ENCODE measurements around the gene TTC33. TPM values are rescaled to one million over a fixed set of nuclear protein-coding genes. Genes with fewer than 3 reads are reported as not detected.

The TTC33 gene
- total RNA-seq: 4.4 and 6.3 TPM in 2 replicates

DNA sequence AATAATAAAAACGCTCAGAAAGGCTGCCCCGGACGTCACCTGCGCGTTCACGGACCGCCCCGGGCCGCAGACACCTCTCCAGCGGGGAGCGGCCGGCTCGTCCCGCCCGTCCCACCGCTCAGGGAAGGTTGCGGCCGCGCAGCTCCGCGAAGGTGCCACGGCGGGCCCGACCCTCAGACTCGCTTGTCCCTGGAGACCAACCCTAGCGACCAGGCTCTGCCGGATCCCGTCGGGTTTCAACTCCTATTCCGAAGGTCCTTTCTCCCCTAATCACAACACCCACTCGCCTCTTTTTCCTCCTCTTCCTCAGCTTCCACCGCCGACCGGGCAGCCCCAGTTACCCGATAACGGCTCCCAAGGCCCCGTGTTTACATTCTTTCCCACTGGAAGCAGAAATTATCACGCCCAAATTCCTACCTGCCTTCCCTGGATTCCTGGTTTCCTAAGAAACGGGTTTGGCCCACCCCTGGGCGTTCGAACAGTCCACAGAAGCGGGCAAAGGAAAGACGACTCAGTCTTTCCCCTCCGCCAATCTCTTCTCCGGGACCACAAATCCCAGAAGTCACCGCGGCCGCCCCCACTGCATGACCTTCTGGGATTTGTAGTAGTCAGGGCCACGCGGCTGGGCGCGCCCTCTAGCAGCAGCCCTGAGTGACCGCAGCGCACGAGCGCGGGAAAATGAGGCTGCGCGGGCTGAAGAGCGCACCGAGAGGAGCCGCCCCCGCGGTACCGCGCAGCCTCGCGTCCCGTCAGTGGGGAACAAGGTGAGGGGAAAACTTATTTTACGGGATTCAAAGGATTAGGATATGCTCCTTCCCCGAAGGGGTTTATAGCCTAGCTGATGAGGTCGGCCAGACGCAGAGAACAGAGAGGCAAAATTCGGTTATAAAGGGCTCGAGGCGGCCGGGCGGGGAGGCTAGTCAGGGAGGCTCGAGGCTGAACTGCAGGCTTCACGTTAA lies at the start of gene TTC33:
TSS of gene TTC33 (minus strand) at position 555 of the 959 bp plus-strand sequence. CDS start 8,943 bp downstream, outside the sequence.

DNA sequence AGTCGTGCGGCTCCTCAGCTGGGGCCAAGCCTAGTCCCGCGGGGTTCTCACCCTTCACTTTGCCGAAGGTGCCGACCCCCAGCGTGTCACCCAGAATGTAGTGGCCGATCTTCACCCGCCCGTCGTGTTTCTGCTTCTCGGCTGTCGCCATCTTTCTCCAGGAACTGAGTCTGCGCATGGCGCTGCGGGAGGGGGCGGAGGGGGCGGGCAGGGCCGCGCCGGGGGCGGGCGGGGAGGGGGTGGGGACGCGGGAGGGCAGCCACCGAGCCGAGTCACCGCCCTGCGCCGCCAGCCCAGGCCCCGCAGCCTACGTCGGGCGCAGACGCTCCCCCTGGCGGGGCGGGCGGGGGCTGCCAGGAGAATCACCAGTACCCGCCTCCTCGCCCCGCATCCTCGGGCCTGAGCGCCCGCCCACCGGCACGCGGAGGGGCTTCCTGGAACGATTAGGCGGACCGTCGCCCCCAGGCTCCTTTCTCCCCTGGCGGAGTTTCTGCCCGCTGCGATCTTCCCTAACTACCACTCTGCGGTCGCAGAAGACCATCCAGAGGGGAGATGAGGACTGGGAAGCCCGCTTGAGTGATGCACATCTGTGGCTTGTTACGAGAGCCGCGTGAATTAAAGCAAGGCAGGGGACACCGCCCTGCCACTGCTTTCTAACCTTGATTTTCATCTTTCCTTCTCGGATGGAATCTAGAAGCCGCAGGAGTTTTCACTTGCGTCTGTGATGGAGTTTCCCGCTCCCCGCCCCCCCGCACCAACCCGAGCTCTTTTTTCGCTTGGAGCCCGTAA lies 42.4 kb upstream of the TTC33 start, which contains the start of gene PRKAA1:
TSS of gene PRKAA1 (minus strand) at position 363 of the 789 bp plus-strand sequence. CDS start at position 178, 185 bp downstream.

GRCh38 chr5:40679913-40680681 lies 75.7 kb downstream of the TTC33 start, which contains the start of gene PTGER4:
TSS of gene PTGER4 (plus strand) at chr5:40679915. CDS start at chr5:40680994, 1,079 bp downstream.

Other genes with a start within 250 kb of the TTC33 start
- gene PTGER4, start 76.0 kb downstream of the TTC33 start, total RNA-seq: 14.1 and 16.3 TPM in 2 replicates
- 36.8 and 44.7 TPM in 2 replicates for gene PRKAA1, start 42.4 kb upstream of the TTC33 start, total RNA-seq
- 86.8 and 169 TPM in 2 replicates for gene RPL37, start 79.3 kb upstream of the TTC33 start, total RNA-seq
- 2.7 and 5.3 TPM in 2 replicates for gene CARD6, start 85.4 kb upstream of the TTC33 start, total RNA-seq
- 1.6 TPM in 1 of 2 replicates, not detected in the other for gene C7, start 153.5 kb upstream of the TTC33 start, total RNA-seq